ES-I3 (cell line): Measurements from ENCODE around the gene CCDC152.
A peak's percentile ranks its signal among the peaks of the same experiment; 100 is the strongest.
"Not testable (repeated sequence)": the region's sequence is repeated elsewhere in the genome, so short reads cannot be mapped to it uniquely, and the experiment has no call there.

Experiments used
- H3K36me3 ChIP-seq: 2 replicates; pipeline ENCODE4 v1.6.1; 2013; ENCODE audit warnings: mild to moderate bottlenecking, low read length, control low read depth, moderate library complexity; ENCODE audit not compliant: insufficient read depth
- H3K4me1 ChIP-seq: 2 replicates; pipeline ENCODE4 v1.6.1; 2013; ENCODE audit warnings: mild to moderate bottlenecking, control low read depth, low read length; ENCODE audit not compliant: insufficient read depth
- H3K9ac ChIP-seq: 2 replicates; pipeline ENCODE4 v1.6.1; 2013; ENCODE audit warnings: low read depth, mild to moderate bottlenecking, low read length, moderate library complexity
- H3K9me3 ChIP-seq: 2 replicates; pipeline ENCODE4 v1.6.1; 2013; ENCODE audit warnings: mild to moderate bottlenecking, low read length, moderate library complexity; ENCODE audit not compliant: control insufficient read depth, insufficient read depth

The CCDC152 gene

GRCh38 chr5:42811591-42812446, 55.2 kb downstream of the CCDC152 start, which contains the start of gene SELENOP:
Gene SELENOP (minus strand): TSS chr5:42811892. CDS start chr5:42808353, 3,539 bp downstream.
- Histone ChIP-seq H3K9me3 (no peaks in the 10 kb centered on the region), H3K36me3 (no peaks in the 10 kb centered on the region), H3K9ac (0 out of 2 replicates have a peak within 1 kb of the TSS, but pooled peaks have one; percentile 12), H3K4me1 (peaks cover 14% of the 10 kb centered on the region)

DNA sequence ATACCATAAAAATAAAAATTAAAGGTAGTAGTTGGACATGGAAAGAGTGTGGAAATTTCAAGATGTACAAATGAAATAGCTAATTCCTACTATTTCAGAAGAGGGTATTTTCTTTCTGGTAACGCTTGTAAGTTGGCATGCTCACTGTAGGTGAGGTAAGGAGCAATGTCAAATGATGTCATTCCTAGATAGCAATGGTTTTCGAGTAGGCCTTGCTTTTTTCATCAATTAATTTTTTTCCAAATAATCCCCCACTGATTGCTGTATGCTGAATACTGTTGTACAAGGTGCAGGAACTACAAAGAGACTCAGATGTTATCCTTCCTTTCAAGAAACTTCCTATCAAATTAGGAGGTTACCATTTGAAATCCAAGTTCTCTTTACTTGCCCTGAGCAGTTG, 56.0 kb downstream of the CCDC152 start:
- Histone ChIP-seq H3K36me3 (no peaks in the 10 kb centered on the region), H3K9ac (no peak overlapping the region), H3K4me1 (peaks cover 14% of the 10 kb centered on the region), H3K9me3 (no peaks in the 10 kb centered on the region)

- no peaks in the 10 kb centered on the region for H3K36me3 ChIP-seq
- no peaks in the 10 kb centered on the region for H3K9me3 ChIP-seq
- H3K9ac ChIP-seq: no peak overlapping the region
- H3K4me1 ChIP-seq: peaks cover 14% of the 10 kb centered on the region
Measured at GRCh38 chr5:42813533-42813932, 56.9 kb downstream of the CCDC152 start.

DNA sequence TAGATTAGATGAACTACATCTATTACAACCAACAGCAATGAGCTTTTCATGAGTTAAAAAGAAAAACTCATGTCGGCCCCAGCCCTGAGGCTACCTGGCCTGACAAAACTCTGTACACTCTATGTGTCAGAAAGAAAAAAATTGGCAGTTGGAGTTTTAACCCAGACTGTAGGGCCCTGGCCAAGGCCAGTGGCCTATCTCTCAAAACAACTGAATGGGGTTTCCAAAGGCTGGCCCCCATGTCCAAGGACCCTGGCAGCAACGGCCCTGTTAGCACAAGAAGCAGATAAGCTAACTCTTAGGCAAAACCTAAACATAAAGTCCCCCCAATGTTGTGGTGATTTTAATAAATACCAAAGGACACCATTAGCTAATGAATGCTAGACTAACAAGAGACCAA, 59.9 kb downstream of the CCDC152 start:
- H3K9ac ChIP-seq, H3K9me3 ChIP-seq, H3K36me3 ChIP-seq: not testable (repeated sequence)
- H3K4me1 ChIP-seq: peaks cover 14% of the 10 kb centered on the region

DNA sequence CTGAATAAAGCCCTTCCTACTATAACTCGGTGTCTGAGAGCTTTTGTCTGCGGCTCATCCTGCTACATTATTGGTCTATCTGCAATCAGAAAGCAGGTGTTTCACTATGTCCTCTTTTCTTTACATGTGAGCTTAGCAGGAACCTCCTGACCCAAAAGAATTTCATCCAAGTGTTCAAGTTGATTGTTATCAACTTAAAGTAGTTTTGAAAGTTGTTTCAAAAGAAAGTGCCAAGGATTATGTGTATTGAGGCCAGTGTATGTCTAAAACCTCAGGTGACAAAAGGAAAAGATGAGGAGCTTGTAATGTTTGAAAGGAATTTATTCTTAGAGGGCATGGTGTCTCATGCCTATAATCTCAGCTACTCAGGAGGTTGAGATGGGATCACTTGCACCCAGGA, 63.1 kb downstream of the CCDC152 start:
- H3K9ac ChIP-seq: no peak overlapping the region
- no peaks in the 10 kb centered on the region for H3K9me3 ChIP-seq
- H3K36me3 ChIP-seq: no peaks in the 10 kb centered on the region
- no peaks in the 10 kb centered on the region for H3K4me1 ChIP-seq

DNA sequence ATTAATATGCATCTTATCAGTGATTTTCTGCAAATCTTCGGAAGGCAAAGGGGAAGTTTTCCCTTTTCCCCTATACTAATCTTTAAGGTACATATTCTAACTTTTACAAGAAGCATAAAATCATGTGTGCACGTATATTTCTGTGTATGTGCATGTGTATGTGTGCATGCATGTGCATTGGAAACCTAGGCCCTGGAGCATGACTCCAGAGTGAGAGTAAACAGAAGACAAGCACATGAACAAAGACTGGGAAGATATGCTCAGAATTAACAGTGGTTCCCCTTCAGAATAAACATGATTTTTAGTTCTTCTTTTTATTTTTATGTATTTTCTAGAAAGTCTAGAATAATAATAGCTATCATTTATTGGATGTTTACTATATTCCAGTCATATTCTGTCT, 65.9 kb downstream of the CCDC152 start:
- H3K36me3 ChIP-seq: no peaks in the 10 kb centered on the region
- no peaks in the 10 kb centered on the region for H3K4me1 ChIP-seq
- H3K9ac ChIP-seq: no peak overlapping the region
- no peaks in the 10 kb centered on the region for H3K9me3 ChIP-seq

DNA sequence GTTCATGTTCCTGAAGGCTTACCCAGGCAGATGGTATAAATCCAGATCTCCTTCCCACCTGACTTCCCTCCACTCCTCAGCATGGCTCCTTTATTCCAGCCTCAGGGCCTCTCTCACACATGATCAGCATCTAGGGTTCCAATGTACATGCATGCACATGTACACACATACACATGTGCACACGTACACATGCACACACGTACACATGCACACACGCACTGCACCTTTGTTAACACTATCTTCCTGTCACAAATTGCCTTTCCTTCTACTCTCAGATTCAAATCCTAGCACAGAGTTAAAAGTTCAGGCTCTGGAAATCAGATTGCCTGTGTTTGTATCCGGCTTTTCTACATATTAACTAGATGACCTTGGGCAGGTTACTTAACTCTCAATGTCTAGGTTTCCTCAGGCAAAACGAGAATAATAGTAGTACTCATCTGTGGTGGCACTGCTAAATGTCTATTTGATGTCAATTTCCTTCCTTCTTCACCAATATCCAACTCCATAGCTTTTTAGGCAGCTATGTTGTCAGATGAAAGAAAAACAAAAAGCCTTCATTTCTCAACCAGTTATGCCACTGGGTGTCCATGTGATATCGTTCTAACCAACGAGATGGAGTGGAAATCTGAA, 67.8 kb downstream of the CCDC152 start:
- Histone ChIP-seq H3K36me3 (no peaks in the 10 kb centered on the region), H3K4me1 (no peaks in the 10 kb centered on the region), H3K9ac (no peak overlapping the region), H3K9me3 (no peaks in the 10 kb centered on the region)

GRCh38 chr5:42825422-42826148, 69.0 kb downstream of the CCDC152 start:
- Histone ChIP-seq H3K36me3 (no peaks in the 10 kb centered on the region), H3K9me3 (no peaks in the 10 kb centered on the region), H3K4me1 (no peaks in the 10 kb centered on the region), H3K9ac (no peak overlapping the region)

DNA sequence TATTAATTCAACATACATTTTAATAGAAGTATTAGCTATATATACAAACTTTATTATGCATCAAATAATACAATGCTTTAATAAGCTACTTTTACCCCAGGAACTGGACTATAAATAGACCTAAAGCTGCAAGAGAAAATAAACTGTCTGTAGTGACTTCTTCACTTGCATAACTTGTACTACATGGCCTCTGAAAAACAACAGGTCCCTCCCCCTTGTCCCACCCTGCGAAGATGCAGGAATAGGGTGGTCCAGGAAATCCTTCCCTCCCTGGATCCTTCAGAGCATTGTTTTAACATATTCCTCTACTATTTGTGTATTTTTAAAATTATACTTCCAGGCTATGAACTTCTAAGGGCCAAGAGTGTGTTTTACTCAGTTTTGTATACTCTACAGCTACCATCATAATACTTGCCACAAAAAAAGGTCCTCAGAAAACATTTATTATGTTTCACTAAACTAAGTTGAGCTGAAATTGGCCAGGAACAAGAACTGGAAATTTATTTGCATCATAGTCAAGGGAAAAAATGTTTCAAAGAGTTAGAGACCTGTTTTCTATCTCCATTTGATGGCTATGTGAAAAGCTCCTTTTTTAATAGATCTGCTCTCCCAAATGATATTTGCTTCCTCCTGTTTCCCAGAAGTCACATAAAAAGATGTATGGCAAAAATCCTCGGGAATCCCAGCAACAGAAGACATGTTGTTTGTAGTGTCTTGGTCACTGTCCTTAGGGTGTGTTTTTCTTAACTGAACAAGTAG, 70.3 kb downstream of the CCDC152 start:
- Histone ChIP-seq H3K9me3 (no peaks in the 10 kb centered on the region), H3K4me1 (no peaks in the 10 kb centered on the region), H3K9ac (no peak overlapping the region), H3K36me3 (no peaks in the 10 kb centered on the region)

- Histone ChIP-seq H3K9ac (no peak overlapping the region), H3K4me1 (no peaks in the 10 kb centered on the region), H3K36me3 (no peaks in the 10 kb centered on the region), H3K9me3 (no peaks in the 10 kb centered on the region)
Measured at GRCh38 chr5:42828671-42829070, 72.1 kb downstream of the CCDC152 start.

- Histone ChIP-seq H3K9me3 (no peaks in the 10 kb centered on the region), H3K36me3 (no peaks in the 10 kb centered on the region), H3K4me1 (no peaks in the 10 kb centered on the region), H3K9ac (no peak overlapping the region)
Measured at GRCh38 chr5:42830924-42831323, 74.3 kb downstream of the CCDC152 start.

DNA sequence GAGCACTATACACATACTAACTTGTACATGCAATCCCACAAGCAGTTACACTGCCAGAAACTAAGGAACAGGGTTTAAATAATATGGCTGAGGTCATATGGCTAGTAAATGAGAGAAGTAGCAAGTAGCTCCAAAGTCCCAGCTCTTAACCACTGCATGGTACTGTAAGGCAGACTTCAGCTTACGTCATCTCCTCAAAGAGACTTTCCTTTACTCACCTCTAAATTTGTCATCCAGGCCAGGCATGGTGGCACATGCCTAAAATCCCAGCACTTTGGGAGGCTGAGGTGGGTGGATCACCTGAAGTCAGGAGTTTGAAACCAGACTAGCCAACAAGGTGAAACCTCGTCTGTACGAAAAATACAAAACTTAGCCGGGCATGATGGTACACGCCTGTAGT, 75.4 kb downstream of the CCDC152 start:
- Histone ChIP-seq H3K4me1 (no peaks in the 10 kb centered on the region), H3K9ac (no peak overlapping the region), H3K36me3 (no peaks in the 10 kb centered on the region), H3K9me3 (no peaks in the 10 kb centered on the region)

- Histone ChIP-seq H3K9me3 (no peaks in the 10 kb centered on the region), H3K36me3 (no peaks in the 10 kb centered on the region), H3K4me1 (no peaks in the 10 kb centered on the region), H3K9ac (no peak overlapping the region)
Measured at GRCh38 chr5:42836070-42836769, 79.6 kb downstream of the CCDC152 start.

- H3K9ac ChIP-seq: no peak overlapping the region
- no peaks in the 10 kb centered on the region for H3K9me3 ChIP-seq
- no peaks in the 10 kb centered on the region for H3K36me3 ChIP-seq
- H3K4me1 ChIP-seq: no peaks in the 10 kb centered on the region
Measured at GRCh38 chr5:42837601-42838000, 81.0 kb downstream of the CCDC152 start.
